GM21528 (cell line): Measurements from ENCODE around the gene RUSF1.
"Not testable (repeated sequence)": the region's sequence is repeated elsewhere in the genome, so short reads cannot be mapped to it uniquely, and the experiment has no call there.

ENCODE experiments used
- ATAC-seq: cut with Tn5 transposase; IDR thresholded peaks from one replicate; pipeline ENCODE4 v1.9.1; 2021; ENCODE audit warnings: mild to moderate bottlenecking, moderate library complexity; ENCODE audit not compliant: unreplicated experiment, low FRiP score

The RUSF1 gene

GRCh38 chr16:31488468-31489297 is 19.5 kb downstream of the RUSF1 start:
- ATAC-seq: no peak

- ATAC-seq: peak; percentile 69
Observed at GRCh38 chr16:31487720-31488467, 20.3 kb downstream of the RUSF1 start.

GRCh38 chr16:31487071-31487719 is 21.0 kb downstream of the RUSF1 start:
- peak; percentile 13 for ATAC-seq

GRCh38 chr16:31486045-31486444 is 22.1 kb downstream of the RUSF1 start:
- no peak for ATAC-seq

GRCh38 chr16:31485571-31485970 is 22.6 kb downstream of the RUSF1 start:
- ATAC-seq: no peak

- no peak for ATAC-seq
Observed at GRCh38 chr16:31484491-31485171, 23.6 kb downstream of the RUSF1 start.

- not testable (repeated sequence) for ATAC-seq
Observed at GRCh38 chr16:31484048-31484447, 24.1 kb downstream of the RUSF1 start.

- no peak for ATAC-seq
Observed at GRCh38 chr16:31483081-31483480, 25.1 kb downstream of the RUSF1 start, which contains the start of gene SLC5A2. SLC5A2 (plus strand) TSS chr16:31483123; CDS start chr16:31483137, 14 bp downstream.

GRCh38 chr16:31480851-31481536 is 27.2 kb downstream of the RUSF1 start:
- ATAC-seq: no peak

GRCh38 chr16:31479751-31480150 is 28.4 kb downstream of the RUSF1 start:
- ATAC-seq: no peak

GRCh38 chr16:31478956-31479355 is 29.2 kb downstream of the RUSF1 start:
- ATAC-seq: no peak

GRCh38 chr16:31477220-31478216 is 30.7 kb downstream of the RUSF1 start:
- no peak for ATAC-seq

- ATAC-seq: peak; percentile 55
Observed at GRCh38 chr16:31476303-31477219, 31.6 kb downstream of the RUSF1 start.

- ATAC-seq: no peak
Observed at GRCh38 chr16:31475946-31476302, 32.3 kb downstream of the RUSF1 start.

- no peak for ATAC-seq
Observed at GRCh38 chr16:31474773-31475738, 33.1 kb downstream of the RUSF1 start.

- ATAC-seq: no peak
Observed at GRCh38 chr16:31474173-31474714, 33.9 kb downstream of the RUSF1 start.
